ENCODE results near the gene SLC9A9.

Gene SLC9A9

GRCh38 chr3:143676747-143677146, 171.5 kb downstream of the SLC9A9 start:
- Histone ChIP-seq H3K9ac (ENCODE audit: low read depth, low read length) (no peak overlapping the region), H3K27ac (ENCODE audit: low read length) (no peak overlapping the region), H3K9me3 (ENCODE audit: insufficient read depth, low read length, severe bottlenecking) (no peaks in the 10 kb centered on the region), H2AFZ (ENCODE audit: low read depth, low read length) (no peak overlapping the region), H3K4me2 (ENCODE audit: insufficient read depth, low read length) (no peak overlapping the region), H3K79me2 (ENCODE audit: insufficient read depth, low read length) (no peaks in the 10 kb centered on the region), H3K4me3 (ENCODE audit: low read depth in 1 of 2, low read length in 2 of 2) (no peak overlapping the region), H3K36me3 (ENCODE audit: insufficient read depth, low read length) (no peaks in the 10 kb centered on the region), H3K27me3 (ENCODE audit: insufficient read depth, low read length, poor library complexity) (no peaks in the 10 kb centered on the region), H4K20me1 (ENCODE audit: insufficient read depth, low read length) (no peaks in the 10 kb centered on the region), H3K4me1 (ENCODE audit: insufficient read depth, low read length) (peaks cover 12% of the 10 kb centered on the region)
- DNase-seq (no peak), ATAC-seq (ENCODE audit: insufficient read depth, low read depth) (no peak)
- no peak for TF ChIP-seq EZH2 (IDR thresholded peaks at IDR 0.05; ENCODE audit: borderline replicate concordance, low read depth, low read length, severe bottlenecking)
- TF ChIP-seq, protein P1, sequence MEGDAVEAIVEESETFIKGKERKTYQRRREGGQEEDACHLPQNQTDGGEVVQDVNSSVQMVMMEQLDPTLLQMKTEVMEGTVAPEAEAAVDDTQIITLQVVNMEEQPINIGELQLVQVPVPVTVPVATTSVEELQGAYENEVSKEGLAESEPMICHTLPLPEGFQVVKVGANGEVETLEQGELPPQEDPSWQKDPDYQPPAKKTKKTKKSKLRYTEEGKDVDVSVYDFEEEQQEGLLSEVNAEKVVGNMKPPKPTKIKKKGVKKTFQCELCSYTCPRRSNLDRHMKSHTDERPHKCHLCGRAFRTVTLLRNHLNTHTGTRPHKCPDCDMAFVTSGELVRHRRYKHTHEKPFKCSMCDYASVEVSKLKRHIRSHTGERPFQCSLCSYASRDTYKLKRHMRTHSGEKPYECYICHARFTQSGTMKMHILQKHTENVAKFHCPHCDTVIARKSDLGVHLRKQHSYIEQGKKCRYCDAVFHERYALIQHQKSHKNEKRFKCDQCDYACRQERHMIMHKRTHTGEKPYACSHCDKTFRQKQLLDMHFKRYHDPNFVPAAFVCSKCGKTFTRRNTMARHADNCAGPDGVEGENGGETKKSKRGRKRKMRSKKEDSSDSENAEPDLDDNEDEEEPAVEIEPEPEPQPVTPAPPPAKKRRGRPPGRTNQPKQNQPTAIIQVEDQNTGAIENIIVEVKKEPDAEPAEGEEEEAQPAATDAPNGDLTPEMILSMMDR (IDR thresholded peaks at IDR 0.05; ENCODE audit: borderline replicate concordance, extremely low read depth, low read length, poor library complexity, severe bottlenecking) = no peak

- no peak for DNase-seq
- no peak for TF ChIP-seq EZH2 (IDR thresholded peaks at IDR 0.05; ENCODE audit: borderline replicate concordance, low read depth, low read length, severe bottlenecking)
- TF ChIP-seq, protein P1 (IDR thresholded peaks at IDR 0.05; ENCODE audit: borderline replicate concordance, extremely low read depth, low read length, poor library complexity, severe bottlenecking) = no peak
- Histone ChIP-seq H2AFZ (ENCODE audit: low read depth, low read length) (no peak overlapping the region), H3K36me3 (ENCODE audit: insufficient read depth, low read length) (no peaks in the 10 kb centered on the region), H3K27ac (ENCODE audit: low read length) (no peak overlapping the region), H3K4me3 (ENCODE audit: low read depth in 1 of 2, low read length in 2 of 2) (no peak overlapping the region), H3K27me3 (ENCODE audit: insufficient read depth, low read length, poor library complexity) (no peaks in the 10 kb centered on the region), H3K9me3 (ENCODE audit: insufficient read depth, low read length, severe bottlenecking) (no peaks in the 10 kb centered on the region), H3K79me2 (ENCODE audit: insufficient read depth, low read length) (no peaks in the 10 kb centered on the region), H3K9ac (ENCODE audit: low read depth, low read length) (no peak overlapping the region), H3K4me2 (ENCODE audit: insufficient read depth, low read length) (no peak overlapping the region), H4K20me1 (ENCODE audit: insufficient read depth, low read length) (no peaks in the 10 kb centered on the region), H3K4me1 (ENCODE audit: insufficient read depth, low read length) (peaks cover 12% of the 10 kb centered on the region)
- no peak for ATAC-seq (ENCODE audit: insufficient read depth, low read depth)
These were observed 172.2 kb downstream of the SLC9A9 start for GRCh38 chr3:143676021-143676420.

GRCh38 chr3:143674100-143674968, 173.9 kb downstream of the SLC9A9 start:
- Histone ChIP-seq H2AFZ (ENCODE audit: low read depth, low read length) (peak overlapping the region; percentile 77), H3K4me3 (ENCODE audit: low read depth in 1 of 2, low read length in 2 of 2) (0 out of 4 replicates have a peak overlapping the region, but pooled peaks of 1 of the 2 experiments have one; percentile 29), H3K4me1 (ENCODE audit: insufficient read depth, low read length) (peaks cover 23% of the 10 kb centered on the region), H3K36me3 (ENCODE audit: insufficient read depth, low read length) (no peaks in the 10 kb centered on the region), H3K79me2 (ENCODE audit: insufficient read depth, low read length) (no peaks in the 10 kb centered on the region), H3K27ac (ENCODE audit: low read length) (peak overlapping the region; percentile 70), H3K27me3 (ENCODE audit: insufficient read depth, low read length, poor library complexity) (no peaks in the 10 kb centered on the region), H4K20me1 (ENCODE audit: insufficient read depth, low read length) (no peaks in the 10 kb centered on the region), H3K4me2 (ENCODE audit: insufficient read depth, low read length) (peak overlapping the region; percentile 54), H3K9ac (ENCODE audit: low read depth, low read length) (peak overlapping the region; percentile 36; the same call in 1 of the 2 replicates), H3K9me3 (ENCODE audit: insufficient read depth, low read length, severe bottlenecking) (no peaks in the 10 kb centered on the region)
- DNase-seq = peak; percentile 90
- ATAC-seq (ENCODE audit: insufficient read depth, low read depth) = peak; percentile 96
- TF ChIP-seq, protein P1 (IDR thresholded peaks at IDR 0.05; ENCODE audit: borderline replicate concordance, extremely low read depth, low read length, poor library complexity, severe bottlenecking) = peak; percentile 97
- TF ChIP-seq EZH2 (IDR thresholded peaks at IDR 0.05; ENCODE audit: borderline replicate concordance, low read depth, low read length, severe bottlenecking) = no peak

All from DND-41 (cell line).